ENCODE data around the gene TRHDE.

The TRHDE gene

GRCh38 chr12:72448089-72448488 is 175.9 kb downstream of the TRHDE start:
- Histone ChIP-seq H4K20me1 (ENCODE audit: insufficient read depth, low read length) (no peaks in the 10 kb centered on the region), H3K79me2 (ENCODE audit: low read length) (no peaks in the 10 kb centered on the region), H3K9me3 (ENCODE audit: insufficient read depth, low read length) (no peaks in the 10 kb centered on the region), H3K27ac (ENCODE audit: low read length) (no peak overlapping the region), H3K4me3 (ENCODE audit: low read length) (no peak overlapping the region), H3K36me3 (replicated peaks; ENCODE audit: low read depth, low read length) (no peaks in the 10 kb centered on the region), H3K27me3 (ENCODE audit: low read depth, low read length) (no peaks in the 10 kb centered on the region), H3K4me2 (ENCODE audit: low read length) (no peak overlapping the region), H2AFZ (ENCODE audit: low read depth, low read length) (no peak overlapping the region), H3K4me1 (ENCODE audit: low read length) (no peaks in the 10 kb centered on the region), H3K9ac (ENCODE audit: low read length) (no peak overlapping the region)
- TF ChIP-seq, protein P1, sequence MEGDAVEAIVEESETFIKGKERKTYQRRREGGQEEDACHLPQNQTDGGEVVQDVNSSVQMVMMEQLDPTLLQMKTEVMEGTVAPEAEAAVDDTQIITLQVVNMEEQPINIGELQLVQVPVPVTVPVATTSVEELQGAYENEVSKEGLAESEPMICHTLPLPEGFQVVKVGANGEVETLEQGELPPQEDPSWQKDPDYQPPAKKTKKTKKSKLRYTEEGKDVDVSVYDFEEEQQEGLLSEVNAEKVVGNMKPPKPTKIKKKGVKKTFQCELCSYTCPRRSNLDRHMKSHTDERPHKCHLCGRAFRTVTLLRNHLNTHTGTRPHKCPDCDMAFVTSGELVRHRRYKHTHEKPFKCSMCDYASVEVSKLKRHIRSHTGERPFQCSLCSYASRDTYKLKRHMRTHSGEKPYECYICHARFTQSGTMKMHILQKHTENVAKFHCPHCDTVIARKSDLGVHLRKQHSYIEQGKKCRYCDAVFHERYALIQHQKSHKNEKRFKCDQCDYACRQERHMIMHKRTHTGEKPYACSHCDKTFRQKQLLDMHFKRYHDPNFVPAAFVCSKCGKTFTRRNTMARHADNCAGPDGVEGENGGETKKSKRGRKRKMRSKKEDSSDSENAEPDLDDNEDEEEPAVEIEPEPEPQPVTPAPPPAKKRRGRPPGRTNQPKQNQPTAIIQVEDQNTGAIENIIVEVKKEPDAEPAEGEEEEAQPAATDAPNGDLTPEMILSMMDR (IDR thresholded peaks at IDR 0.05; ENCODE audit: low read depth, low read length): no peak
- no peak for TF ChIP-seq EZH2phosphoT487 (IDR thresholded peaks at IDR 0.05; ENCODE audit: low read depth)

DNA sequence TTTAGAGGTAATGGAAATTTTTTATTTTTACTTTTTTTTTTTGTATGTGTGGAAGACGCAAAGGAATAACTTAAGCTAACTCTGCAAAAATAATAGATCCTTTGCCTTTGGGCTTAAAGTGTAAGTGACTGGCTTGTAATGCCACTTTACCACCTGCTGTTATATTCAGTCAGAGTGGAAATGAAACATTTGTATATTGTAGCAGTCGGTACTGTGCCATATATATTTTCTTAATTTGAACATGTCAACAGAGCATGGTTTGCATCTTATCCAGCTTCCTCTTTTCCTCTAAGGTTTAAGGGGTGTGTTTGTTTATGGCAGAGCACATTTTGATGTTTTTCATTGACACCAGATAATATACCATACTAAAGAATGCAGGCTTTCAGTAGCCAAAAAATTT is 176.6 kb downstream of the TRHDE start:
- Histone ChIP-seq H3K27ac (ENCODE audit: low read length) (no peak overlapping the region), H3K27me3 (ENCODE audit: low read depth, low read length) (no peaks in the 10 kb centered on the region), H3K79me2 (ENCODE audit: low read length) (no peaks in the 10 kb centered on the region), H3K4me3 (ENCODE audit: low read length) (no peak overlapping the region), H3K36me3 (replicated peaks; ENCODE audit: low read depth, low read length) (no peaks in the 10 kb centered on the region), H2AFZ (ENCODE audit: low read depth, low read length) (no peak overlapping the region), H3K9ac (ENCODE audit: low read length) (no peak overlapping the region), H3K4me2 (ENCODE audit: low read length) (no peak overlapping the region), H4K20me1 (ENCODE audit: insufficient read depth, low read length) (no peaks in the 10 kb centered on the region), H3K9me3 (ENCODE audit: insufficient read depth, low read length) (no peaks in the 10 kb centered on the region), H3K4me1 (ENCODE audit: low read length) (no peaks in the 10 kb centered on the region)
- no peak for TF ChIP-seq EZH2phosphoT487 (IDR thresholded peaks at IDR 0.05; ENCODE audit: low read depth)
- TF ChIP-seq, protein P1 (IDR thresholded peaks at IDR 0.05; ENCODE audit: low read depth, low read length): no peak

DNA sequence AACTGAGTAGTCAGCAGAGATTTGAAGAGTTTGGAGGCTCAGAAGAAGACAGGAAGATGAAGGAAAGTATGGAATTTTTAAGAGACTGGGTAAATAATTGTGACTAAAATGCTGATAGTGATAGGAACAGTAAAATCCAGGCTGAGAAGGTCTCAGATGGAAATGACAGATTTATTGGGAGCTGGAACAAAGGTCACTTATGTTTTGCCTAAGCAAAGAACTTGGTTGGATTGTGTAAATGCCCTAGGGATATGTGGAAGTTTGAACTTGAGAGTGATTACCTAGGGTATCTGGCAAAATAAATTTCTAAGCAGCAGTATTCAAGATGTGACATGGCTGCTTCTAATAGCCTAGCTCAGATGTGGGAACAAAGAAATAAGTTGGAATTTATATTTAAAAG is 180.9 kb downstream of the TRHDE start:
- no peaks in the 10 kb centered on the region for H3K36me3 ChIP-seq (replicated peaks; ENCODE audit: low read depth, low read length)
- TF ChIP-seq, protein P1 (IDR thresholded peaks at IDR 0.05; ENCODE audit: low read depth, low read length): no peak
- no peak for TF ChIP-seq EZH2phosphoT487 (IDR thresholded peaks at IDR 0.05; ENCODE audit: low read depth)
- no peak overlapping the region for H3K4me3 ChIP-seq (ENCODE audit: low read length)
- no peak overlapping the region for H3K27ac ChIP-seq (ENCODE audit: low read length)
- no peaks in the 10 kb centered on the region for H4K20me1 ChIP-seq (ENCODE audit: insufficient read depth, low read length)
- H3K9me3 ChIP-seq (ENCODE audit: insufficient read depth, low read length): no peaks in the 10 kb centered on the region
- H2AFZ ChIP-seq (ENCODE audit: low read depth, low read length): no peak overlapping the region
- H3K4me1 ChIP-seq (ENCODE audit: low read length): no peaks in the 10 kb centered on the region
- no peaks in the 10 kb centered on the region for H3K79me2 ChIP-seq (ENCODE audit: low read length)
- H3K4me2 ChIP-seq (ENCODE audit: low read length): no peak overlapping the region
- H3K27me3 ChIP-seq (ENCODE audit: low read depth, low read length): no peaks in the 10 kb centered on the region
- H3K9ac ChIP-seq (ENCODE audit: low read length): no peak overlapping the region

GRCh38 chr12:72453550-72453949 is 181.4 kb downstream of the TRHDE start:
- Histone ChIP-seq H3K4me1 (ENCODE audit: low read length) (no peaks in the 10 kb centered on the region), H4K20me1 (ENCODE audit: insufficient read depth, low read length) (no peaks in the 10 kb centered on the region), H3K4me2 (ENCODE audit: low read length) (no peak overlapping the region), H3K79me2 (ENCODE audit: low read length) (no peaks in the 10 kb centered on the region), H3K27me3 (ENCODE audit: low read depth, low read length) (no peaks in the 10 kb centered on the region), H2AFZ (ENCODE audit: low read depth, low read length) (no peak overlapping the region), H3K9ac (ENCODE audit: low read length) (no peak overlapping the region), H3K9me3 (ENCODE audit: insufficient read depth, low read length) (no peaks in the 10 kb centered on the region), H3K27ac (ENCODE audit: low read length) (no peak overlapping the region), H3K36me3 (replicated peaks; ENCODE audit: low read depth, low read length) (no peaks in the 10 kb centered on the region), H3K4me3 (ENCODE audit: low read length) (no peak overlapping the region)
- no peak for TF ChIP-seq EZH2phosphoT487 (IDR thresholded peaks at IDR 0.05; ENCODE audit: low read depth)

GRCh38 chr12:72464471-72464870 is 192.3 kb downstream of the TRHDE start:
- Histone ChIP-seq H3K4me3 (ENCODE audit: low read length) (no peak overlapping the region), H4K20me1 (ENCODE audit: insufficient read depth, low read length) (no peaks in the 10 kb centered on the region), H3K4me1 (ENCODE audit: low read length) (no peaks in the 10 kb centered on the region), H3K27me3 (ENCODE audit: low read depth, low read length) (no peaks in the 10 kb centered on the region), H3K9me3 (ENCODE audit: insufficient read depth, low read length) (no peaks in the 10 kb centered on the region), H3K27ac (ENCODE audit: low read length) (no peak overlapping the region), H3K9ac (ENCODE audit: low read length) (no peak overlapping the region), H3K79me2 (ENCODE audit: low read length) (no peaks in the 10 kb centered on the region), H3K36me3 (replicated peaks; ENCODE audit: low read depth, low read length) (no peaks in the 10 kb centered on the region), H2AFZ (ENCODE audit: low read depth, low read length) (no peak overlapping the region), H3K4me2 (ENCODE audit: low read length) (no peak overlapping the region)
- TF ChIP-seq, protein P1 (IDR thresholded peaks at IDR 0.05; ENCODE audit: low read depth, low read length): no peak
- TF ChIP-seq EZH2phosphoT487 (IDR thresholded peaks at IDR 0.05; ENCODE audit: low read depth): no peak
